Calu3 (cell line): Measurements from ENCODE around the gene JHY. TPM values are rescaled to one million over a fixed set of nuclear protein-coding genes. Genes with fewer than 3 reads are reported as not detected.

Experiments
- BruUV-seq: library from RNA; stranded (reverse); fragments of 400-500 nt; replicated peaks from 2 replicates; lab custom pipeline; 2021; lab: Mats Ljungman, UMichigan
- CTCF ChIA-PET: fragments of 300-600 bp; sonication (Branson Sonifier 250); formaldehyde crosslinking; loops from one replicate; lab custom pipeline; 2022; ENCODE audit warnings: antibody characterized with exemption; lab: Charles Lee
- DNase-seq: peaks from one replicate; pipeline ENCODE4 v3.0.0; 2022
- H3K27ac Mint-ChIP-seq: one replicate; pipeline ENCODE4 v1.8.0; 2022; ENCODE audit warnings: mixed read lengths; ENCODE audit not compliant: unreplicated experiment
- H3K27me3 Mint-ChIP-seq: one replicate; pipeline ENCODE4 v1.8.0; 2022; ENCODE audit warnings: mixed read lengths; ENCODE audit not compliant: unreplicated experiment
- H3K36me3 Mint-ChIP-seq: one replicate; pipeline ENCODE4 v1.8.0; 2022; ENCODE audit warnings: mild to moderate bottlenecking, moderate library complexity, mixed read lengths; ENCODE audit not compliant: insufficient read depth, unreplicated experiment
- H3K4me1 Mint-ChIP-seq: one replicate; pipeline ENCODE4 v1.8.0; 2022; ENCODE audit warnings: mild to moderate bottlenecking, low read depth, mixed read lengths; ENCODE audit not compliant: unreplicated experiment
- H3K4me3 Mint-ChIP-seq: one replicate; pipeline ENCODE4 v1.8.0; 2022; ENCODE audit warnings: mild to moderate bottlenecking, low read depth, moderate library complexity, mixed read lengths; ENCODE audit not compliant: unreplicated experiment
- H3K9me3 Mint-ChIP-seq: one replicate; pipeline ENCODE4 v1.8.0; 2022; ENCODE audit warnings: low read depth, mixed read lengths; ENCODE audit not compliant: unreplicated experiment
- intact Hi-C: fragments of 100-400 bp; cut with micrococcal nuclease; formaldehyde crosslinking; loops from one replicate; pipeline ENCODE4 v1.10.0; 2022; ENCODE audit not compliant: unreplicated experiment
- total RNA-seq: library from RNA; stranded (reverse); gene quantifications from 2 replicates; pipeline ENCODE4 v1.2.3, GENCODE V29; 2022
- TF ChIP-seq, protein P1 (sequence below): fragments of 200-600 bp; IDR thresholded peaks from one replicate; pipeline ENCODE4 v1.8.0; 2022; ENCODE audit warnings: antibody characterized with exemption; ENCODE audit not compliant: unreplicated experiment

Gene JHY
- total RNA-seq, 1 experiment from 2014 or later, result 3.5 TPM

DNA sequence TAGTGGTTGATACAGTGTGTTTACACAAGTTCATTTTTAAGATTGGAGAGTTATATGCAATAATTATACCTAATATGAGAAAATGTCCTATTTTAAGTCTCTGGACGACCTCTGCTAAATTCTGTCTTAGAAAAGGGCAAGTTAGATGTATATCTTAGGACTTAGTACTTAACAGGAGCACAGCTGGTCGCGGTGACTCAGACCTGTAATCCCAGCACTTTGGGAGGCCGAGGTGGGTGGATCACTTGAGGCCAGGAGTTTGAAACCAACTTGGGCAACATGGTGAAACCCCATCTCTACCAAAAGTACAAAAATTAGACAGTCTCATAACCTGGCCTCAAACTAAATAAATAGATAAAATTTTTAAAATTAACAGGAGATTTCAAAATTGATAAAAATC is 71.9 kb downstream of the JHY start:
- H3K9me3 Mint-ChIP-seq, result no peaks in the 10 kb centered on the region
- intact Hi-C loops, result no loop called here
- TF ChIP-seq, protein P1, sequence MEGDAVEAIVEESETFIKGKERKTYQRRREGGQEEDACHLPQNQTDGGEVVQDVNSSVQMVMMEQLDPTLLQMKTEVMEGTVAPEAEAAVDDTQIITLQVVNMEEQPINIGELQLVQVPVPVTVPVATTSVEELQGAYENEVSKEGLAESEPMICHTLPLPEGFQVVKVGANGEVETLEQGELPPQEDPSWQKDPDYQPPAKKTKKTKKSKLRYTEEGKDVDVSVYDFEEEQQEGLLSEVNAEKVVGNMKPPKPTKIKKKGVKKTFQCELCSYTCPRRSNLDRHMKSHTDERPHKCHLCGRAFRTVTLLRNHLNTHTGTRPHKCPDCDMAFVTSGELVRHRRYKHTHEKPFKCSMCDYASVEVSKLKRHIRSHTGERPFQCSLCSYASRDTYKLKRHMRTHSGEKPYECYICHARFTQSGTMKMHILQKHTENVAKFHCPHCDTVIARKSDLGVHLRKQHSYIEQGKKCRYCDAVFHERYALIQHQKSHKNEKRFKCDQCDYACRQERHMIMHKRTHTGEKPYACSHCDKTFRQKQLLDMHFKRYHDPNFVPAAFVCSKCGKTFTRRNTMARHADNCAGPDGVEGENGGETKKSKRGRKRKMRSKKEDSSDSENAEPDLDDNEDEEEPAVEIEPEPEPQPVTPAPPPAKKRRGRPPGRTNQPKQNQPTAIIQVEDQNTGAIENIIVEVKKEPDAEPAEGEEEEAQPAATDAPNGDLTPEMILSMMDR, result no peak
- H3K27me3 Mint-ChIP-seq, result no peaks in the 10 kb centered on the region
- no peak overlapping the region for H3K4me3 Mint-ChIP-seq
- CTCF ChIA-PET, result no interaction called here
- no peak overlapping the region for H3K27ac Mint-ChIP-seq
- no TSS peak for BruUV-seq
- no peak for DNase-seq
- no peaks in the 10 kb centered on the region for H3K36me3 Mint-ChIP-seq
- no peaks in the 10 kb centered on the region for H3K4me1 Mint-ChIP-seq

DNA sequence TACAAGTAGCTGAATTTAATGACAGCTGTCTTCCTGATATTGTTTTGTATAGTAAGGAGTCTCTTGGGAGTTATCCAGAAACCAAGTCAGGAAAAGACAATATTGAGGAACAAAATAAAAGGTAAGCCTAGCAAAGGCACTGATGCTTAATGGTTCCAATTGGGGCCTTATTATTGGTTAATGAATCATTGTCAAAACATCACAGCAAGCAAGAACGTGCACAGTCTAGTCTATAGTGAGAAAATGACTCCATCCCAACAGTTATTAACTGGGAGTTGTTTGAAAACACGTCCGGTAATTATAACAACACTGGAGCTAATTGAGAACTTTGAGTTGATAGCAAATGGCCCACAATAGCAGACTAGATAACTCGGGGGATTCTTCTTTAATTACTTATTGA is 81.4 kb downstream of the JHY start:
- Mint-ChIP-seq H3K27ac (no peak overlapping the region), H3K36me3 (no peaks in the 10 kb centered on the region), H3K4me3 (no peak overlapping the region), H3K9me3 (no peaks in the 10 kb centered on the region), H3K27me3 (peaks cover 38% of the 10 kb centered on the region), H3K4me1 (no peaks in the 10 kb centered on the region)
- intact Hi-C loops, result no loop called here
- CTCF ChIA-PET, result no interaction called here
- DNase-seq, result no peak
- TF ChIP-seq, protein P1, result no peak
- no TSS peak for BruUV-seq

DNA sequence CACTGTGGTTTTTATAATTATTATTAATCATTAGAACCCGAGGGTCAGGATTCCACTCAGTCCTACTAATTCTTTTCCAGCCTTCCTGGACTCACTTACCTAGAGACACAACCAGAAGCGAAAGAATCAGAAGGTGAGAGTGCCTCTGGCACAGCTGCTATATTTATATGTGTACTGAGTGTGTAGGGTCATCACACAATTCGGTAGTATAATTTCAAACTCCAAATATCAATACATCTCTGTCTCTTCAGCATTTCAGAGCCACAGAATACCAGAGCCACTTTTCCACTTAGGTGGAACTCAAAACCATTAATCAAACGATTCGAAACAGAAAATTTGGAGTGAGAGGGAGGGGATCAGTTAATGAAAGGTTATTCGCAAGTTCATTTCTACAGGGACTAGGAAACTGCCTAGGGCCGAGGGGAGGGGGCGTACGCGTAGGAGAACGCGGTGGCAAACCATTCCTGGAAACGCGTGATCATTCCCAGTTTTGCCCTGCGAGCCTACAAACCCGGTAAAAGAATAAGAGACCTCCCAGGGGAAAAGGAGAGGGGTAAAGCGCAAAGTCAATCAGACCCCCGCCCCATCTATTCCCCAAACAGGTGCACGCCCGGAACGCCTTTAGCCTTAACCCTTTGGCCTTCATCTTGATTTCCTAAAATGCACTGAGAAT is 93.6 kb downstream of the JHY start:
- H3K4me1 Mint-ChIP-seq, result no peaks in the 10 kb centered on the region
- H3K27me3 Mint-ChIP-seq, result peaks cover 85% of the 10 kb centered on the region
- no peaks in the 10 kb centered on the region for H3K9me3 Mint-ChIP-seq
- BruUV-seq, result no TSS peak
- CTCF ChIA-PET, result no interaction called here
- TF ChIP-seq, protein P1, result no peak
- H3K27ac Mint-ChIP-seq, result no peak overlapping the region
- H3K4me3 Mint-ChIP-seq, result no peak overlapping the region
- DNase-seq, result no peak
- no peaks in the 10 kb centered on the region for H3K36me3 Mint-ChIP-seq
- intact Hi-C loops, result no loop called here

DNA sequence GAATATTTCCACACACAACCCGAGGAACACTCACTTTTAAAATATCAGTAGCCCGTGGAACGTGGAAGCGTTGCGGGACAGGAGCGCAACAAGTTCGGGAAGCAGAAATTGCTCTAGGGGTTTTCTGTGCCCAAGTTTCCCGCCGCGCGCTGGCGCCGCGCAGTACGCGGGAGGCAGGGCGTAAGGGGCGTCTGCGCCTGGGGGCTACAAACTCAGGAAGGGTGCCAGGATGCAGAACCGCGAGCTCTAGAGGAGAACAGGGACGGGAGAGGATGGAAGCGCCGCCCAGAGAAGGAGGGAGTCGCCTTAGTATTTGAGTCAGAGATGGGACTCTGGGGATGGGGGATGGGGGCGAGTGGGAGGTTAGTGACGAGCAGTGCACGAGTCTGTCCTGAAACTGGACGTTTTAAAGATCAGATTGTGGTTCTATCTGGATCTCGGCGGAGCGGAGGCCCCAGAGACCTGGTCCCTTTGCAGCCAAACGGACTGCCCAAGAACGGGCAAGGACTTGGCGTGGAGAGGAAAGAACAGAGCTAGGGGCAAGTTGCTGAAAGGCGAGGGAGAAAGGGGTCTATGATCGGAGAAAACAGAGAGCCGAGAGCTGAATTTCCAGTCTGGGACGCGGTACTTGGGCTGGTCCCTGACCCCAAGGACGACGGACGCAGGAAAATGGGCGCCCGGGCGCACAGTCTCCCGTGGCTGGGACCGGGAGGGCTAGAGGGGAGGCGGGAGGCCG is 94.3 kb downstream of the JHY start:
- Mint-ChIP-seq H3K4me3 (no peak overlapping the region), H3K4me1 (no peaks in the 10 kb centered on the region), H3K27ac (no peak overlapping the region), H3K36me3 (no peaks in the 10 kb centered on the region), H3K9me3 (no peaks in the 10 kb centered on the region), H3K27me3 (peaks cover 92% of the 10 kb centered on the region)
- CTCF ChIA-PET, result no interaction called here
- DNase-seq, result no peak
- no TSS peak for BruUV-seq
- intact Hi-C loops, result no loop called here
- TF ChIP-seq, protein P1, result no peak
